Stimulated activated CD4-positive, alpha-beta T cell treated with anti-CD3 and anti-CD28 coated beads, Interleukin-4, amount 100 ng/mL, for 24 hours (primary cell): ENCODE measurements around the gene HCRTR1.

ENCODE experiments used
- DNase-seq: peaks from one replicate; pipeline ENCODE4 v3.0.0-alpha.2; 2020

HCRTR1 gene

GRCh38 chr1:31600641-31601040, 16.8 kb upstream of the HCRTR1 start:
- DNase-seq: no peak

GRCh38 chr1:31602081-31602480, 15.4 kb upstream of the HCRTR1 start:
- no peak for DNase-seq

- peak; percentile 56 for DNase-seq
Measured at GRCh38 chr1:31605908-31606427, 11.5 kb upstream of the HCRTR1 start.

- no peak for DNase-seq
Measured at GRCh38 chr1:31607360-31607759, 10.1 kb upstream of the HCRTR1 start.

- no peak for DNase-seq
Measured at GRCh38 chr1:31609514-31610118, 7.9 kb upstream of the HCRTR1 start.

GRCh38 chr1:31614414-31615005, 3.0 kb upstream of the HCRTR1 start:
- no peak for DNase-seq

- no peak for DNase-seq
Measured at GRCh38 chr1:31615414-31615813, 2.1 kb upstream of the HCRTR1 start.

GRCh38 chr1:31615939-31616338, 1.6 kb upstream of the HCRTR1 start:
- no peak for DNase-seq

GRCh38 chr1:31617916-31618746, 642 bp downstream of the HCRTR1 start:
- peak; percentile 40 for DNase-seq

GRCh38 chr1:31618916-31619846, 1.7 kb downstream of the HCRTR1 start:
- no peak for DNase-seq

GRCh38 chr1:31620631-31621497, 3.4 kb downstream of the HCRTR1 start:
- DNase-seq: no peak

- no peak for DNase-seq
Measured at GRCh38 chr1:31621498-31621820, 4.0 kb downstream of the HCRTR1 start.

GRCh38 chr1:31621847-31622730, 4.6 kb downstream of the HCRTR1 start:
- no peak for DNase-seq

- DNase-seq: no peak
Measured at GRCh38 chr1:31623365-31623764, 5.9 kb downstream of the HCRTR1 start.

- DNase-seq: no peak
Measured at GRCh38 chr1:31624309-31624708, 6.8 kb downstream of the HCRTR1 start.

GRCh38 chr1:31624731-31625514, 7.4 kb downstream of the HCRTR1 start:
- DNase-seq: no peak

GRCh38 chr1:31625561-31626222, 8.2 kb downstream of the HCRTR1 start:
- no peak for DNase-seq

GRCh38 chr1:31626223-31627207, 9.0 kb downstream of the HCRTR1 start:
- no peak for DNase-seq
